Measurements from ENCODE around the gene NPTX2.

NPTX2 gene

DNA sequence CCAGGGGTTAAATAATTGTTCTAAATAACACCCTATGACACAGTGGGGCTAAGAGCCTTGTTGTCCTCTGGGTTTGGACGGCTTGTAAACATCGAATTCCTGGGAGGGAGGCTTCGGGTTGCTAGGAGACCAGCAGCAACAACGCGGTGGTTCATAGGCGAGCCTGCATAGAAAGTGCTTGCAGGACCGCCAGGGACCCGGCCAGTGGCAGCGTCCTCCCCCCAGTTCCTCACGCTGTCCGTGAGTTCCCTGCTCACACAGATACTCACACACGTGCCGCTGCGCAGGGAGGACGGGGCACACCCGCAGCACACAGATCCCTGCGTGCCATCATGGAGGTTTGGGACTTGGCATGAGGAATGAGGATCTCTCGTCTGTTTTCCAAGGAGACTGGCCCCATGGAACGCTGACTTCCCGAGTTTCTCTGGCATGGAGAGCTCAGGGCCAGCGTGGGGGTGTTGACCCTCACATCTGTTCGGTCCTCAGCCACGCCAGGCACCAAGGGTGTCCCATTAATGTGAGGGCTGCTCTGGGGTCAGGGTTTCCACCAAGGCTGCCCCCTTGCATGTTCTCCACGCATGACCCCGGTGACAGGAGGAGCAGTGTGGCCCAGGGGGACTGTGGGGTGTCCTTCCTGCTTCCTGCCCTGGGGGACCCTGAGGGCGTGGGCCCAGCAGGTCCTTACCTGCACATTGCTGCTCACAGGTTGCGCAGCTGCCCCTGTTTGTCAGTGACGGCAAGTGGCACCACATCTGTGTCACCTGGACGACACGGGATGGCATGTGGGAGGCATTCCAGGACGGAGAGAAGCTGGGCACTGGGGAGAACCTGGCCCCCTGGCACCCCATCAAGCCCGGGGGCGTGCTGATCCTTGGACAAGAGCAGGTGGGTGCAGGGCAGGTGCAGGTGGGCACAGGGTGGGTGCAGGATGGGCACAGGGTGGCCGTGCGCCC lies 9.7 kb downstream of the NPTX2 start:
- DNase-seq (ENCODE audit: extremely low read depth, low read depth), result no peak
- H3K4me3 ChIP-seq (replicated peaks; ENCODE audit: low read depth, low read length), result no peak overlapping the region
- no peak for TF ChIP-seq CTCF (IDR thresholded peaks at IDR 0.05; ENCODE audit: low read depth, low read length, missing control alignments)

DNA sequence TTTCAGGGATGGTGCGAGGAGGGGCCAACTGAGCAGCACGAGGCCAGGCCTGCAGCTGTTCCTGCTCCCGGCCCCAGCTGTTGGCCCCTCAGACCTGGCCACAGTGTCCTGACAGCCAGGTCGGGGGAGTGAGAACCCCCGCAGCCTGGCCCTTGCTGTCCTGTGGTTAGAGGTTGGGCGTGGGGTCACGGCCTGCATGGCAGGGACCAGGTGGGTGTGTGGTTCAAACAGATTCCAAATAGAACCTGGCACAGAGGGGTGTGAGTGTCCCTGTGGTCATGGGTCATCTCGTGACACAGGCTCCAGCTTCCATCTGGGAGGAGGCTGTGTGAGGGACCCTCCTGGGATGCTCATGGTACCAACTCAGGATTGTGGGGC lies 10.3 kb downstream of the NPTX2 start:
- H3K4me3 ChIP-seq (replicated peaks; ENCODE audit: low read depth, low read length), result no peak overlapping the region
- TF ChIP-seq CTCF (IDR thresholded peaks at IDR 0.05; ENCODE audit: low read depth, low read length, missing control alignments), result no peak
- DNase-seq (ENCODE audit: extremely low read depth, low read depth), result no peak

GRCh38 chr7:98628418-98628817 lies 11.3 kb downstream of the NPTX2 start:
- DNase-seq (ENCODE audit: extremely low read depth, low read depth), result no peak
- no peak for TF ChIP-seq CTCF (IDR thresholded peaks at IDR 0.05; ENCODE audit: low read depth, low read length, missing control alignments)
- no peak overlapping the region for H3K4me3 ChIP-seq (replicated peaks; ENCODE audit: low read depth, low read length)

DNA sequence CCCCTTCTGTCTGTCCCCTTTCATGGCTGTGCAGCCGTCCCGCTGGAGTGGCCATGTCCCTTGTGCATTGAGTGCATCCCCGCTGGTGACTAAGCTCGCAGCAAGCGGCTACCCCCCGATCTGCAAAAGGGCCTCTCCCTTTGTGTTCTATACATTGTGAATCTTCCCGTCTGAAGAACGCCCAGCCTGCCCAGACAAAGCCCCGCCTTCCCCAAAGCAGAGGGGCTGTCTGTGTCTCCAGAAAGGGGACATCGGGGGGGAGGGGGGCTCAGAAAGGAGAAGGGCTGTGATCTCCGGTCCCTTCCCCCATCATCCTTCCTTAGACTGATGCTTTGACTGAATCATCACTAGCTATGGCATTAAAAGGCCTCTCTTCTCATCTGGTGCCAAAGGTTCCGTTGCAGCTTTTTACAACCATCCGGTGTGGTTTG lies 11.9 kb downstream of the NPTX2 start:
- no peak for TF ChIP-seq CTCF (IDR thresholded peaks at IDR 0.05; ENCODE audit: low read depth, low read length, missing control alignments)
- no peak for DNase-seq (ENCODE audit: extremely low read depth, low read depth)
- H3K4me3 ChIP-seq (replicated peaks; ENCODE audit: low read depth, low read length), result no peak overlapping the region

DNA sequence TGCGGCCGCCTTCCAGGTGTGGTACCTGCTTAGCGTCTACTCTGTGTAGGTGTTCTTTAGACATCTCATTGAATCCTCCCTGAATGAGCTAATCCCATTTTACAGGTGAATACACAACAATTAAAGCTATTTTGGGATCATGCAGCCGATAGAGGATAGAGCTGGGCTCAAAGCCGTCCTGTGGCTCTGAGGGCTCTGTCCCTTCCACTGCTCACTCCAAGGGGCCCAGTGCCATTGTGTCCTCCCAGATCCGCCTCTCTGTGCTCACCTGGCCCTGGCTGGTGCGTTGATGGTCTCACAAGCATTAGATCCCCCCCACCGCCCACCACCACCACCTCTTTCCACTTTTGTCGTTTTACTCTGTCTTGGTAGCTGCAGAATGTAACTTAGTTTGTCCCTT lies 13.1 kb downstream of the NPTX2 start:
- no peak for DNase-seq (ENCODE audit: extremely low read depth, low read depth)
- H3K4me3 ChIP-seq (replicated peaks; ENCODE audit: low read depth, low read length), result no peak overlapping the region
- TF ChIP-seq CTCF (IDR thresholded peaks at IDR 0.05; ENCODE audit: low read depth, low read length, missing control alignments), result no peak

DNA sequence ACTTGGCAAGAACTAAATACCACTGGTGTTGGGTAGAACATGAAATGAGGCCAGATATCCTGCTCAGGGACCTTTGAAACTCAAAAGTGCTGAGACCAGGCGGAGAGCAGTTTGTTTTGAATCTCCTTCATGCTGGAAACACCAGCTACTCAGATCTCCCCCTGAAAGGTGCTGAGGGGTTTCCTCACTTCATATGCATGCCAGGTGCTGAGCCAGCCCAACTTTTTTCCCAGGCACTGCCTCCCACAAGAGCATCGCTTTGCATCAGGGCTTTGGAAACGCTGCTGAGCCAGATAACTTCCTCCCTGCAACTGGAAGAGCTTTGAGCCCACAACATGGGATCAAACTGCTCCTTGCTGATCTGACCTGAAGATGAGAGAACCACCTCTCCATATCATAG lies 13.7 kb downstream of the NPTX2 start:
- no peak for DNase-seq (ENCODE audit: extremely low read depth, low read depth)
- TF ChIP-seq CTCF (IDR thresholded peaks at IDR 0.05; ENCODE audit: low read depth, low read length, missing control alignments), result no peak
- H3K4me3 ChIP-seq (replicated peaks; ENCODE audit: low read depth, low read length), result no peak overlapping the region

All from HFF-Myc (cell line).